Putamen (tissue), 1 donor: Measurements from ENCODE around the gene TTC23.

Source experiments
- DNase-seq: peaks from one replicate; pipeline ENCODE4 v3.0.0-alpha.2; 2016; ENCODE audit warnings: low spot score

TTC23 gene

DNA sequence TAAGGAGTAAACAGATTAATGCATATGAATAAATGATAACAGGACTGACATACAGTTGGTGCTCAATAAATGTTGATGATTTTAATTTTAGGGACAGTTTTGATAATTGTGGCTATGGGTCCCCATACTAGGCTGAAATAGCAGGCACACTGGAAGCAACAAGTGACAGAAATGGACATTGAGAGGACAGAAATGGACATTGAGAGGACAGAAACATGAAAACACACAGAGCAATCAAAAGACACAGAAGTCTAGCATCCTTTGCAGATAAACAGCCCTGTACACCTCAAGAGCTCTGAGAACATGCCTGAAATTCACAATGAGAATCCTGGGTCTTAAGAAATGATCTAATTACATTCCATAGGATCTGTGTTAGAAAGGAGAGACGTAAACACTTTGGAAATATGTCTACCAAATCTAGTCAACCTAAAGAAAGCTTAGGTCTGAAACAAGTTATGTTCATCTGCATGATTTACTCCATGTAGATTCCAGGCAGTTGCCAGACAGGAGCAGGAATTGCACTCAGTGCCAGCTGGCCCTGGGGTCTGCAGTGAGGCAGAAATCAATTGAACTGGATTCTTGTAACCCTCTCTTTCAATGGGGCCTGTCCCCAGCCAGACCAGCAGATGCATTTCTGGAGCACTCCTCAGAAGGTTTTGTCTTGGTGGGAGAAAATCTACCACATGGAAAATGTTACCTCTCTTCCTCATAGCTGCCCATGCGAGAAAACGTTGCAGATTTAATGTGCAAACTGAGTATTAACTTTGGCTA lies 84.2 kb downstream of the TTC23 start:
- DNase-seq = no peak

DNA sequence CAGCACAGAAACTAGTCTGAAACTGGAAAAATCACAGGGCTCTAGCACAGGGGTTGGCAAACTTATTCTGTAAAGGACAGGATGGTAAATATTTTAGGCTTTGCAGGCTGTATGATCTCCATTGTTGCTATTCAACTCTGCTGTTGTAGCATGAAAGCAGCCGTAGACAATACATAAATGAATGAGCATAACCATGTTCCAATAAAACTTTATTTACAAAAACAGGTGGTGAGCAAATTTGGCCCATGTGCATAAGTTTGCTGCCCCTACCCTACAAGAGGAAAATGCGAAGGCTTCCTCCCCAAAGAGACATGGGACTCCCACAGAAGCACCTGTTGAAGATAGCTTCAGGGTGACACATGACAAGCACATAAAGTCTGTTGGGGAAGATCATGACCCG lies 85.3 kb downstream of the TTC23 start:
- DNase-seq = no peak

DNA sequence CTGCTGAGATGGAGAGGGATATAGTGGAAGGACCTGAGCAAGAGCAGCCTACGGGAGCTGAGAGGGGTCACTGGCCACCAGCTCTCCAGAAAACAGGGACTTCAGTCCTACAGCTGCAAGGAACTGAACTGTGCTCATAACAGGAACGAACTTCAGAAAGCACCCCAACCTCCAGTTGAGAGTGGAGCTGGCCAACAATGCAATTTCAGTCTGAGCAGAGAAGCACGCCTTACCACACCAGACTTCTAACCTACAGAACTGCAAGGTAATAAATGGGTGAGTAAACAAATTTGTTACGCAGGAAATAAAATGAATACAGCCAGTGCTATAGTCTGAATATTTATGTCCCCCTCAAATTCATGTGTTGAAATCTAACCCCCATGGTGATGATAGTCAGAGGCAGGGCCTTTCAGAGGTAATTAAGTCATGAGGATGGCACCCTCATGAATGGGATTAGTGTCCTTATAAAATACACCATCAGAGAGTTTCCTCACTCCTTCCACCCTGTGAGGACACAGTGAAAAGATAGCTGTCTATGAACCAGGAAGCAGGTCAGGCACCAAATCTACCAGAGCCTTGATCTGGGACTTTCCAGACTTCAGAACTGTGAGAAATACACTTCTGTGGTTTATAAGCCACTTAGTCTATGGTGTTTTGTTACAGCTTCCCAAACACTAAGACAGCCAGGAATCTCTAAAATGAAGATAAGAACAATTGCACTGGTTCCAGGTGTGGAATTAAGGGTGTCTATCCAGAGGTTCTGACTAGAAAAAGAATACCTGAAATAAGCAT lies 85.9 kb downstream of the TTC23 start:
- no peak for DNase-seq

DNA sequence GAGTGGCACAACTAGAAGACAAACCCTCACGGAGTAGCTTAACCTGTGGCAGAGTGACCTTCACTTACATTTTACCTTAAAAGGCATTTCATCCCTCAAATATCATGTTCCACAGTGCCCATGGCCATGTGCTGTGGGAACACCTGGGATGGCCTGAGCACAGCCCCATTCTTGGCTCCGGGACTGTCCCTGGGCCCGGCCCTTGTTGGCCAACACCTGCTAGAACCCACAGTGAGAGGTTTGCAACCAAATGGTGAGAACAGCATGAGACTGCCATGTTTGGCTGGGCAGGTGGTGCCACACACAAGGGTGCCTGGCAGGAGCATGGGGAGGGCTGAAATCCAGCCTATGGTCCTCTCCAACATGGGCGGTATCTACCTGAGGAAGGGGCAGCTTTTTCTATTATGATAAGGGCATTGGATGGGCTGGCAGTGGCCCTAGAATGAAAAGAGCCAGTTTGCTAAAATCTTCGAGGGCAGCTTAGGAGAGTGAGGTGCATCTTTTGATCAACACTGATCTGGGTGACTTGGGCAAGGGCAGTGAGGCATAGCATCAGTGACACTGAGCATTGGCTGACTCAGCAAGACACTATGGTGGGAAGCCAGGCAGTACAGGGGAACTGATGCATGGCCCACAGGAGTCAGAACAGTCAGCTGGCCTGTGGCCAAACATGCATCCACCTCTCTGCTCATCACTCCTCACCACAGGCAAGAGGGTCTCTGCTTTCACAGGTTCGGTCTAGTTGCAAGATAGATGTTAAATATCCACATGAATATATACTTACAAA lies 90.6 kb downstream of the TTC23 start:
- DNase-seq = no peak

DNA sequence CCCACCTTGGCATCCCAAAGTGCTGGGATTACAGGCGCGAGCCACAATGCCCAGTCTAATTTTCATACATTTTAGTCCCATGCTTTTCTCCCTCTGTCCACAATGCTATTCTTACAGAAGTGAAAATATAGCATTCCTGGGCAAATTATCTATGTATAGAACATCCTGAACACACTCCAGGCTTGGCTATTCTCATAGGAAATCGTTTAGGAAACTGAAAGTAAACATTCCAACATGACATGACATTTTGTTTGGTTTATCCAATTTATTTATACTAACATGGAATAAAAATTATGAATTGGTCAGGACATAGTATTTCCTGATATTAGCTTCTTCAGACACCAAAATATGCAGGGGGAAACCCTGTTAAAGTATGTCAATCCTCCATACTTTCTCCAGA lies 91.9 kb downstream of the TTC23 start:
- DNase-seq = no peak

DNA sequence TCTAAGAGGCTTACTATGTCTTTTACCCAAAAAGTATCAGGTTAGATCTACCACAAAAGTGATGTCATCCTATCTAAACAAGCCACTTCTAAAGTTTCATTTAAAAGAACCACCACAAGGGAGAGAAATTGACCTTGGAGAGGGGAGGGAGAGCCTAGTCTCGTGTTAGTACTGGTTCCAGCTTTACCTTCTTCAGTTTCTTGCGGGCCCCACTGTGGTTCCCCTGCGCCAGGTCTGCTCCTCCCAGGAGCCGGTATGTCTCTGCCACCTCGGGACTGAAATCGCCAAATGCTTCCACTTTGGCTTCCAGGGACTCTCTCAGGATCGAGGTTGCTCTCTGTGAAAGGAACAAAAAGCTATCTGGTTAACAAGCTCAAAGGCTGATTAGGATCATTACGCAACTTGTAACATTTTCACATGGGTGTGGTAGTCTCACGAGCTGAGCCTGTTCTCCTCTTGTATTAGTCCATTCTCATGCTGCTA lies 93.4 kb downstream of the TTC23 start:
- DNase-seq = no peak

DNA sequence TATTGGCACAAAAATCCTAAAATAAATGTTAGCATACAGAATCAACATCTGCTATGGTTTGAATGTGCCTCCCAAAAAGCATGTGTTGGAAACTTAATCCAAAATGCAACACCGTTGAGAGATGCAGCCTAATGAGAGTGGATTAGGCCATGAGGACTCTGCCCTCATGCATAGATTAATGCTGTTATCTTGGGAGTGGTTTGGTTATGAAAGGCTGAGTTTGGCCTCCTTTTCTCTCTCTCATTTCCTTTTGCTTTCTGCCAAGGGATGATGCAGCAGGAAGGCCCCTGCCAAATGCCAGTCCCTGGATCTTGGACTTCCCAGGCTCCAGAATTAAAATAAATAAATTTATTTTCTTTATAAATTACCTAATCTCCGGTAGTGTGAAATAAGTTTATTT lies 95.1 kb downstream of the TTC23 start:
- no peak for DNase-seq

DNA sequence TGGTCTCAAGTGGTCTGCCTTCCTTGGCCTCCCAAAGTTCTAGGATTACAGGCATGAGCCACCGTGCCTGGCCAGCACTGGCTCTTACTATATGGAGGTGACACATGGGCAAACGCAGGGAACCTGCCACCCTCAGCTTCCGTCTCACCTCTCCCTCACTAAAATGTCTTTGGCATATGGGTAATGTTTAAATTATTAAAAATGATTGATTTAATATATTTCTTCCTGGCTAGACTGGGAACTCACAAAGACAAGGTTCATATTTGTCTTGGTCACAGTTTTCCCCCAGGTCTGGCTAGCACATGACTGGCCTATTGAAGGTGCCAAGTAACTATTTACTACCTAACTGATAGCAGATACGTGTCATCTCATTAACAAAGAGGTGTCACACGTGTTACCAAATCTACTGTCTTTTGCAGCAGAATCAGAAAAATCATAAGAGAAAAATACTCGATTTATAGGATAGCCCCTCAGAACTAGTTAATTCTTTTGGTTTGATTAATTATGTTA lies 96.3 kb downstream of the TTC23 start:
- no peak for DNase-seq

DNA sequence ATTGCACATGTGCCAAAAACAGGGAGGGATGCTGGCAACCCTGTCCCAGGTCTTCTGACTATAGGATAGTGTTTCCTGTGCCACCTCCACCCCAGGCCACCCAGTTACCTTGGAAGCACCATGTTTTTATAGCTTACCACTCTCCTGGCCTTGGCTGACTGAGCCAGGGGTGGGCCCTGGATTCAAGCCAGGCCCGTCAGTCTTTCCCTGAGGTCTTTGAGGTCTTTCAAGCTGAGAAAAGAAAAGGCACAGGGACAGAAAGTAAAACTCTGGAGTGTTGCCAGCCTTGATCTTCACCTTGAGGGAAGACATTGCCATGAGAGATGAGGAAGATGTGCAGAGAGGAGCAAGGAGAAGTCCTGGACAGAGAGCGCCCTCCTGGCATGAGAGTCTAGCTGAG lies 98.2 kb downstream of the TTC23 start:
- DNase-seq = no peak

DNA sequence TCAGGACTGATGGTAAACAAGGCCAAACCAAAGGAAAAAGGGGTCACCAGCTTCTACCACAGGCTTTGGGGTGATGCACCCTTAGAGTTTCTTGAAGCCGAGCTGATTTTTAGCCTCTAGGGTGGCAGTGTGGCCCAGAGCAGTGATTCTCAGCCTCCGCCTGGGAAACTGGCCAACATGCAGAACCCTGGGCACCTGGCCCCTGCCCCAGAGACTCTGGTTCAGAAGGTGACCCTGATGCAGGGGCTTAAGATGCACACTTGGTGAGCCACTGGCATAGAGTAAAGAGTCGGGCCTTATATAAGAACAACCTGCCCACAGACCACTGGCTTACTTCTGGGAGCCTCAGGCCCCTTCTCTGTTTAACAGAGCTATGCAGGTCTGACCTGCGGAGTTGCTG lies 100.0 kb downstream of the TTC23 start:
- DNase-seq = no peak

DNA sequence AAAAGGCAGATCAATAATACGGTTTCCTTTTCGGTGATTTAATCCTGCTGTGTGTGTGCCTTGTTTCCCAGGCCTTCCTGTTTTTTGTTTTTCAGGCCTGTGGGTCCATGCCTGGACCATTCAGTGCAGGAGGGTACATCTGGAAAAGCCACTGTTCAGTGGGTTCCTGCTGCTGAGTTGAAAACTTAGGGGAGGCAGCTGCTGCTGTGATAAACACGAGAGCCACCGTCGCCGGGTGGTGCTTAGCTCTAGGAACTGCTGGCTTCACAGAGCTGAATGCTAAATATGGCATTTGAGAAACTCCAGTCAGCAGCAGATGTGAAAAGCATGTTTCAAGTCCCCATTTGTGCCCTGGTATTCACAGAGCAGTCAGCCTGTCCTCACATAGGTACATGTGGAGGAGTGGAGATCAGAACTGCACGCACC lies 100.5 kb downstream of the TTC23 start:
- no peak for DNase-seq

DNA sequence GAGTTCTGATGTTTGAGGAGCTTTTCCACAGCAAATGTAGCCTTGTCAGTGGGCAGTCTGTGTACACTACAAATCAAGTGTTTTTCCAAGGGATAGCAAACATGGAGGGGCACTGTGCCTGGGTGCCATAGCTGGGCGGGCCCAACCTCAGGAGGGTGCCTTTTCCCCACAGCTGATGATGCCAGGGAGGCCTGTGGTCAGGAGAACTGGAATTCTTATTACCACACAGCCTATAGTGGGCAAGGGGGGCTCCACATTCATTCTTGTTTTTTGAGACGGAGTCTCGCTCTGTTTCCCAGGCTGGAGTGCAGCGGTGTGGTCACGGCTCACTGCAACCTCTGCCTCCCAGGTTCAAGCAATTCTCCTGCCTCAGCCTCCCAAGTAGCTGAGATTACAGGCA lies 102.7 kb downstream of the TTC23 start:
- no peak for DNase-seq

DNA sequence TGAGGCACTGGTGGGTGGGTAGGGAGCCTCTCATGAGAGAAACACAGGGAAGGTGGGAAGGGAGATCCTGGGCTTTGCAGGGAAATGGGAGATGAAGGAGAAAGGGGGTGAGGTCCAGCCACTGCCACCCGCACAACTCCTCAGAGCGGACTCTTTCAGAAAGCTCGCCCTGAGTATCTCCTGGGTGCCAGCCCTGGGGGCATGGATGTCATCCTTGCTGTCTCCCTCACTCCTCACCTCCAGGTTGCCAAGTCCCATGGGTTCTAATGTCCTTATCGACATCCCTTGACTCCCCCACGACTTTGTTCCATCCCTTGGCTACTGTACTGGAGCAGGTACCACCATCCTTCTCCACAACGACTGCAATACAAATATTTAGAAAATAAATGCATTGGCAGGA lies 103.6 kb downstream of the TTC23 start:
- DNase-seq = no peak

DNA sequence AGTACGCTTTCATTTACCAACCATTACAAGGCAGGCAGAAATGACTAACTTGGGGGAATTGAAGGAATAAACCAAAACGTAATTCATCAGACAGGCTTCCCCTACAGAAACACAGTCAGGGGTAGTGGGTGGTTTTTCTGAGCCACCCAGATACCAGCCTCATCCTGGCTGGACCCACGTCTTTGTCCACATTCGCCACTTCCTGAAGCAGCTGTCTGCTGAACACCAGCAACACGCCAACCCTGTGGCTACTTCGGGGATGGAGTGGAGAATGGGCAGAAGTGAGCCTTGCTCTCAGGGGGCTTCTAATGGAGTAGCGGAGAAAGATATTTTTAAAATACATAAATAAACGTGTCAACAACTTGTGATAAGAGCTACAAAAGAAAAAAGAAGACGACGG lies 104.4 kb downstream of the TTC23 start:
- no peak for DNase-seq

DNA sequence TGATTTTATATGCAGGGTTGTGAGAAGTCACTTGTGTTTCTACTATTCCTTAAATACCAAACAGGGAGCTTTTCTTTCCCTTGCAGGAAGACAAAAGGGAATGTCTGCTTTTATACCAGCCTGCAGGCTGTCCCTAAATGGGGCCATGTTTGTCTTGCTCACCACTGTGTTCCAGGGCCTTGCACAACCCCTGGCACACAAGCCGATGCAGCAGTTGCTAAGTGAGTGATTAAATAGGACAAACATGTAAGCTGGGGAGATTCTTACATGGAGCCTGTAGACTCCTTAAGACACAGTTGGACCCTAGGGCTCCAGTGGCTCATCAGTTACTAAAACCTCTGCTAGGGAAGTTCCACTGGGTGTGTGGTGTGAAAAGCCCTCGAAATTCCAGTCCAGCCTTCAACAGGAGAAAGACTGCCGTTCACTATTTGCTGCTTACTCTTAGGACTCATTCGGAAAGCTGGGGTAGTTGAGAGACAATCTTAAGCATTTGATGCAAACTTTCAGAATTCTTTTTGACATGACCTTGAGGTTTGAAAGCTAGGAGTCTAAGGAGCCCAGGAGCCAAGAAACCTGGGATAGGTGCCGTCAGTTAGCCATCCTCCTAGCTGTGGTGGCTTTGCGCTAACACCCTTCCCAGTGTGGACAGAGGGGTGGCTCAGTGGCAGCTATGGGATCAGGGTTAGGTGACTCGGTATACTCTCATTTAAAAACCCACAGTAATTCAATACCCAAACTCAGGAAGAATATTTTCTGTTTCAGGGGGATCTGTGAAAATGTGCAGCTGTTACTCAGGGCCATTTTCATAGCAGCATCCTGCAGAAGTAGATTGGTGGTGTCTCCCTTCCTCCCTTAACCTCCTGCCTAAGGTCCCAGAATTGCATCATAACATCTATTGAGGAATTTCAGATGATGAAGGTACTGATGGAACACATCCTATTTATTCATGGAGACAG lies 105.4 kb downstream of the TTC23 start:
- no peak for DNase-seq

DNA sequence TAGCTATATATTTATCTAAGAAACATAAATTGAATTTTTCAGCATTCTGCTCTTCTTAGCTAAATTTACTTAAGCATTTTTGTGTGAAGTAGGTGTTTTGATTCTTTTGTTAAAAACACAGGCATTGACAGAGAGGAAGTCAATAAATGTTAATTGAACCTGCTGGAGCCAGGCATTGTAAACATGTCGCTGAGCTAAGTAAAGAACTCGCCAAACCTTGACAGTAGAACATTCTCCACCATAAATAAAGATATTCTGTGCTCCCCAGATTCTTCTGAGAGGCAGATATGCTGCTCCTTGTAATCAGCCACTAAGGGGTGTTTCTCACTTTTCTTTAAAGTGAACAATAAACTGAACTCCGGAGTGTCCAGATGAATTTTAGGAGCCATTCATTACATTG lies 106.1 kb downstream of the TTC23 start:
- no peak for DNase-seq

DNA sequence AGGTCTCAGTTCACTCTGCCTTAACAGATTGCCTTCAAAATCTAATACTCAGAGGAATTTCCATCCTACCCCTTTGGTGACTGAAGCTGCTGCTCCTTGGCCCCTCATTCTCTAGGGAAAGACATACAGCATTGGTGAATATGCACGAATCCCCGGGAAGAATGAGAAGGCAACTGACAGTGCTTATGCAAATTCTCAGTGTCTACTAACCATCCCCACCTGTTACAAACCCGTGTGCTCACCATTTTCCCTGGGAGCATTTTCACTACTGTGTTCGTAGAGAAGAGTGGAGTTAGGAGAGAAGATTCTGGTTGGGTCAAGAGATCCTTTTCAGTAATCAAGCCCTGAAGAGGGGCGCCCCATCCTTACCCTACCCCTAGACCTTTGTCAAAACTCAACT lies 106.8 kb downstream of the TTC23 start:
- DNase-seq = no peak

DNA sequence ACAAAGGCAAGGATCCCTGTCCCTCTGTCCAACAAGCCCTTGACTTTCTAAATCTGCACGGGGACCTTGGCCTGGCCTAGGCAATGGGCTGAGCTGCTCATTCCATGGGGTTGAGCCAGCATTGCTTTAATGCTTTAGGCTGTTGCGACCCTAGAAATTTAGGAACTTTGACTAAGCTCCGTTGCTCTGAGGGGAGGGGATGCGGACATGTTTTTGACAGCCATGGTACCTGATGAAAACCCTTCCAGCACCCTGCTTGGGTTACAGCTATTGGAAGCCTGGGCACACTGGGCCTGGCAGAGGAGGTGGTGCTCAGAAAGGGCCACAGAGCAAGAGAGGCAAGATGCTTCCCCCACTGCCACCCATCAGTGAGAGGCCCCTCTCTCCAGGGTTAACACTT lies 107.4 kb downstream of the TTC23 start:
- DNase-seq = no peak

DNA sequence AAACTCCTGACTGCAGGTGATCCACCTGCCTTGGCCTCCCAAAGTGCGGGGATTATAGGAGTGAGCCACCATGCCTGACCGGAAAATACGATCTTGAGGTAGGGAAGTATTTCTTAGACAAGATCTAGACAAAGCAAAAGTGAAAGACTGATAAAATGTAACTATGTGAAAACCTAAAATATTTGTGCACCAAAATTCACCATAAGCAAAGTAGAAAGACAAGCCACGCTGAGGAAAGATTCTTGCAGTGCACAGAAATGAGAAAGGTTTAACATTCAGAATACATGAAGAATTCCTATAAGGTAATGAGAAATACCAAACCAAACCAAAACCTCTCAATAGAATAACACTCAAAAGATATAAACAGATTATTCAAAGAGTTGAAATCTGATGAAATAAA lies 108.8 kb downstream of the TTC23 start:
- DNase-seq = no peak

DNA sequence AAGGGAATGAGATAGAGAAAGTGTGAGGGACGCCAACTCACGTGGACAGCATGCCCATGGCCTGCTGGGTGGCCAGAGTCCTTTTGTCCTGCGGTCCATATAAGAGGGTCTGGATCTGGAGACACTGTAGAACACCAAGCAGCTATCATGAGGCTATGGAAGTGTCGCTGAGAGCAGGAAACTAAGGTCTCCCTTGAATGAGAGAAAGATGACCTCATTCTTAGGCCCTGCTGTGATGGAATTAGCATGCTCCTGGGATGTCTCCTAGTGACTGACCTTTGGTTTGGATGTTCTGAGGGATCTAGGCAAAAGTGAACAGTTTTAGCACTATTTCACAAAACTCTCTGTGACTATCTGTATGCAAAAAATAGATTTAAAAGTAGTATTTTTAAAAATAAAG lies 110.1 kb downstream of the TTC23 start:
- no peak for DNase-seq

DNA sequence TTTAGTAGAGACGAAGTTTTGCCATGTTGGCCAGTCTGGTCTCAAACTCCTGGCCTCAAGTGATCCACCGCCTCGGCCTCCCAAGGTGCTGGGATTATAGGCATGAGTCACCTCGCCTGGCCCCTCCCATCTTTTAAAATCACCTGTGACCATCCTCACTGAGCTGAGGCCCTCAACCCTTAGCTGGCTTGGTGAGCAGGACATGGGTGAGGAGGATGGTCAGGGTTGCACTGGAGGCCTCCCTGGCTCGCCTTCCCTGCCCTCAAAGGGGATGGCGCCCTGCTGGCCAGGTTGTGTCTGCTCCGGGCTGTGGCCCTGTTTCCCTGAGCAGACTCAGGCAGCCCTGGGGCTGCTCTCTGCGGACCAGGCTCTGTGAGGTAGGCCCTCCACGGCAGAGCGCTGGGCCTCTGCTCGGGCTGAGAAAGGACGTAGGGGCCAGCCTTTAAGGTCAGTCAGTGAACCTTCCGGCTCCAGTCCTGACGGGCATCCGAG lies 110.8 kb downstream of the TTC23 start:
- no peak for DNase-seq
